ENCODE data around the gene WRAP73.

WRAP73 gene

GRCh38 chr1:3649342-3650247 is at the start of gene WRAP73:
WRAP73 (minus strand) TSS chr1:3650103; CDS start chr1:3649999, 104 bp downstream.
- DNase-seq (ENCODE audit: low read depth in 2 of 2) = peak; percentile 85 to 88

- DNase-seq (ENCODE audit: low read depth in 2 of 2) = no peak
These were observed 49.7 kb upstream of the WRAP73 start for GRCh38 chr1:3699596-3699995.

- DNase-seq (ENCODE audit: low read depth in 2 of 2) = no peak
These were observed 48.9 kb upstream of the WRAP73 start for GRCh38 chr1:3698660-3699408.

GRCh38 chr1:3697810-3698209 is 47.9 kb upstream of the WRAP73 start:
- DNase-seq (ENCODE audit: low read depth in 2 of 2) = no peak

GRCh38 chr1:3697104-3697503 is 47.2 kb upstream of the WRAP73 start:
- no peak for DNase-seq (ENCODE audit: low read depth in 2 of 2)

GRCh38 chr1:3696689-3697088 is 46.8 kb upstream of the WRAP73 start:
- DNase-seq (ENCODE audit: low read depth in 2 of 2) = no peak

GRCh38 chr1:3695326-3696217 is 45.7 kb upstream of the WRAP73 start:
- peak; percentile 11 to 23 for DNase-seq (ENCODE audit: low read depth in 2 of 2)

- no peak for DNase-seq (ENCODE audit: low read depth in 2 of 2)
These were observed 43.4 kb upstream of the WRAP73 start for GRCh38 chr1:3693321-3693720.

GRCh38 chr1:3692598-3692997 is 42.7 kb upstream of the WRAP73 start:
- DNase-seq (ENCODE audit: low read depth in 2 of 2) = no peak

- DNase-seq (ENCODE audit: low read depth in 2 of 2) = no peak
These were observed 41.7 kb upstream of the WRAP73 start for GRCh38 chr1:3691421-3692204.

- no peak for DNase-seq (ENCODE audit: low read depth in 2 of 2)
These were observed 40.6 kb upstream of the WRAP73 start for GRCh38 chr1:3690282-3691065.

- no peak for DNase-seq (ENCODE audit: low read depth in 2 of 2)
These were observed 39.3 kb upstream of the WRAP73 start for GRCh38 chr1:3689138-3689750.

GRCh38 chr1:3688356-3689137 is 38.6 kb upstream of the WRAP73 start:
- no peak for DNase-seq (ENCODE audit: low read depth in 2 of 2)

GRCh38 chr1:3687504-3687903 is 37.6 kb upstream of the WRAP73 start:
- DNase-seq (ENCODE audit: low read depth in 2 of 2) = no peak

GRCh38 chr1:3685906-3686305 is 36.0 kb upstream of the WRAP73 start:
- no peak for DNase-seq (ENCODE audit: low read depth in 2 of 2)

- DNase-seq (ENCODE audit: low read depth in 2 of 2) = no peak
These were observed 35.3 kb upstream of the WRAP73 start for GRCh38 chr1:3685222-3685621.

GRCh38 chr1:3683992-3684391 is 34.1 kb upstream of the WRAP73 start:
- no peak for DNase-seq (ENCODE audit: low read depth in 2 of 2)

- no peak for DNase-seq (ENCODE audit: low read depth in 2 of 2)
These were observed 33.3 kb upstream of the WRAP73 start for GRCh38 chr1:3683197-3683596.

All from stimulated activated CD4-positive, alpha-beta T cell treated with anti-CD3 and anti-CD28 coated beads, Interleukin-15, amount 100 ng/mL, for 48 hours (primary cell).